Fibroblast of mammary gland (primary cell): ENCODE data around the gene PSTPIP1.

Experiments used
- DNase-seq: peaks from one replicate; pipeline ENCODE4 v3.0.0-alpha.2; 2010; ENCODE audit warnings: low read depth
- H3K4me3 ChIP-seq: 2 replicates; pipeline ENCODE4 v1.5.1; 2011; ENCODE audit warnings: low read depth, mild to moderate bottlenecking, low read length, moderate library complexity; ENCODE audit not compliant: control insufficient read depth
- TF ChIP-seq, protein P1 (sequence below): conservative IDR thresholded peaks from 2 replicates; pipeline ENCODE4 v1.5.1; 2011; ENCODE audit warnings: low read depth, low read length, inconsistent platforms; ENCODE audit not compliant: control insufficient read depth, insufficient read depth

PSTPIP1 gene

DNA sequence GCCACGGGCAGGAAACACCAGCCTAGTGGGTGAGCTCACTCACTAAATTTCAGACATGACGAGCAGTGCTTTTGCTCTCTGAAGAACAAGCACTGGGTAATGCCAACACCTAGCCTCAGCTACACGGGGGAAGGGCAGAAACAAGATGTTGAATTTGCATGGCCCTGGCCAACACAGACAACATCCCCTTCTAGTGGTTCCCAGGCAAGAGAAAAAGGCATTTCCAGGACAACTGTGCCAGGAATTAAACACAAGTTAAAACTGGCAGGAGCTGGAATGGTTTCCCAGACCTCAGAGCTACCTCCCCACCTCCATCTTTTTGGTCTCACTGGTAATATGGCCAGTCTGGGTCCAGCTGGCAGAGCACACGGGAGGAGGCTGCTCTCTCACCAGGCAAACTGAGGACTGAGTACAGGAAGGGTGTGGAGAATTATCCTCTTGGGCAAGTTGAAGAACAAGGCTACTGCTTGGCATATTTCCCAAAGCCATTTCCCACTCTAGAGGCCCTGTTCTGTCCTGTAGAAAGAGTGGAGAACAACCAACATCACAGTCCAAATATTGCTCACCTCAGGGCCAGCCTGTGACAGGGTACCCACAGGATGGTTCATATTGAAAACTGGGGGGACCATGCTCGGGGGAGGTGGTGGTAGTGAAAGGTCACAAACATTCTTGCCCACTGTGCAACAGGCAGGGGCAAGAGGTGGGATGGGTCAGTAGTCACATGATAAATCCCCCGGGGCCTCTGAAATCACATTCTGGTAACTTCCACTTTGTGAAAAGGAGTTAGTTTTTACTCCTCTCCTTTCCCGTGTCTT lies 49.5 kb downstream of the PSTPIP1 start:
- no peak for DNase-seq
- H3K4me3 ChIP-seq = no peak overlapping the region
- TF ChIP-seq, protein P1, sequence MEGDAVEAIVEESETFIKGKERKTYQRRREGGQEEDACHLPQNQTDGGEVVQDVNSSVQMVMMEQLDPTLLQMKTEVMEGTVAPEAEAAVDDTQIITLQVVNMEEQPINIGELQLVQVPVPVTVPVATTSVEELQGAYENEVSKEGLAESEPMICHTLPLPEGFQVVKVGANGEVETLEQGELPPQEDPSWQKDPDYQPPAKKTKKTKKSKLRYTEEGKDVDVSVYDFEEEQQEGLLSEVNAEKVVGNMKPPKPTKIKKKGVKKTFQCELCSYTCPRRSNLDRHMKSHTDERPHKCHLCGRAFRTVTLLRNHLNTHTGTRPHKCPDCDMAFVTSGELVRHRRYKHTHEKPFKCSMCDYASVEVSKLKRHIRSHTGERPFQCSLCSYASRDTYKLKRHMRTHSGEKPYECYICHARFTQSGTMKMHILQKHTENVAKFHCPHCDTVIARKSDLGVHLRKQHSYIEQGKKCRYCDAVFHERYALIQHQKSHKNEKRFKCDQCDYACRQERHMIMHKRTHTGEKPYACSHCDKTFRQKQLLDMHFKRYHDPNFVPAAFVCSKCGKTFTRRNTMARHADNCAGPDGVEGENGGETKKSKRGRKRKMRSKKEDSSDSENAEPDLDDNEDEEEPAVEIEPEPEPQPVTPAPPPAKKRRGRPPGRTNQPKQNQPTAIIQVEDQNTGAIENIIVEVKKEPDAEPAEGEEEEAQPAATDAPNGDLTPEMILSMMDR = no peak

DNA sequence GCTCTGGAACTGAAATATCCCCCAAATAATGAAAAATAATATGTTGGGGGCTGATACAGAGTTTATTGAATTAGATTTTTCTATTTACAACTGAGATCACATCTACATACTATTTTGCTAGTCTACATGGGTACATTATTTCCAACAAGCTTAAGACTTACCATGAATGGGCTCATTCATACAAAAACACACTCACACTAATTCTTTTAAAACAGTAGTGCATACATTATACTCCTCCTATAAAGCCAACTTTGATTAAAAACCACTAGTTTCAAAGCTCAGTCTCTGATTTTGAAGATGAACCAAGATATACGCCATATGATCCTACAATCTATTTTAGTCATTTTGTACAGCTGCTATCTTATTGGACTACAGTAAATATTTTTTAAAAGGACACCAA lies 51.1 kb downstream of the PSTPIP1 start:
- TF ChIP-seq, protein P1 = no peak
- no peak for DNase-seq
- no peak overlapping the region for H3K4me3 ChIP-seq

DNA sequence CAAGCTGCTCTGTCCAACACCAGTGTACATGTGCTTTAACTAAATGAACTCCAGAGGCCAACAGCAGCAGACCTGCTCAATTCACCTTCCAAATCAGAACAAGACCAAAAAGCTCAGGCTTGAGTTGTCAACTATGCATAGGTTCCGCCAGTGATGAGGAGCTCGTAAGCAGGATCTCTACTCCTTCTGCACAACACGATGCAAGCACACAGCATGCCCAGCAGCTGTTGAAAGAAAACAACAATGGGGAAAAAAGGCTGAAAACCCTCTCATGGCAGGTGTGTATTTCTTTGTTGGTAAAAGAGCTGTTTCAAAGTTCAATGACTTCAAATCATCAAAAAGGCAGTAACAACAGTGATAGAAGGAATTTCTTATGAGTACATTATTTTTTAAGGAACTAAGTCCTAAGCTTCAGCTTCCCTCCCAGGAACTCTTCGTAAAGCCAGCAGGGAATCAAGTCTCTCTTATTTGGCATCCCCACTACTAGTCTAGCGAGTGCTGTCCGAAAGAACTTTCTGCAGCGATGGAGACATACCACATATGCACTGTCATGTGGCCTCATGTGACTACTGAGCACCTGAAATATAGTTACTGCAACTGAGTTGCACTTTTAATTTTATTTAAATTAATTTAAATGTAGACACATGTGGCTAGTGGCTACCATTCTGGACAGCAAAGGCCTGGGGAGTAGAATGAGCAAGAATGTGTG lies 51.9 kb downstream of the PSTPIP1 start:
- TF ChIP-seq, protein P1 = no peak
- no peak overlapping the region for H3K4me3 ChIP-seq
- no peak for DNase-seq

DNA sequence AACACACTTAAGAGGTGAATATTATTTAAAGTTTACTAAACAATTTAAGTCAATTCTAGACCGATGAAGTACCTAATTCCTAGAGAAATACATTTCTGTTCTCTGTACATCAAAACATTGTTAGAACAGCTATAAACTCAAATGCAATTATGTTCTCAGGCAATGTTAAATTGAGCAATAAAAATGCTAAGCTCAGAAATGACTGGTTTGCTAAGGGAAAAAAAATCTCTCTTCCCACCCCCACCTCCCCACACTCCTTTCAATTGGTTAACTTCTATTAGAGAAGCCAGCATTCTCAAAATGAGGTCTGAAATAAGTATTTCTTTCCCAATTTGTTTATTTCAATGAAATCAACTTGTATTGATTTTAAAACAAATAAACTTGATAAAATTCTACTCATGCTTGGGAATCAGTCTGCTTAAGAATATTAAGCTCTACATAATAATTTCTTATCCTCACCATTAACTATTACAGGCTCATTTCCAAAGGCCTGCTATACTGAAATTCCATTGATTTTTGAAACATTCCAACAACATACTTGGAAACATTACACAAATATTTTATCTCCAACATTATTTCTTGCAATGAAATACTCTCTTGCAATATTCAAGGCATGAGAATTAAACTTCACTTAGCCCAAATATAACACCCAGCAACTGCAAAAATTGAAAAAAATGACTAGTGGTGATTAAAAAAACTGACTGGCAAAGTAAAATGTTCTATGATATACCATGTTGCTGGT lies 53.4 kb downstream of the PSTPIP1 start:
- H3K4me3 ChIP-seq = no peak overlapping the region
- DNase-seq = no peak
- TF ChIP-seq, protein P1 = no peak

DNA sequence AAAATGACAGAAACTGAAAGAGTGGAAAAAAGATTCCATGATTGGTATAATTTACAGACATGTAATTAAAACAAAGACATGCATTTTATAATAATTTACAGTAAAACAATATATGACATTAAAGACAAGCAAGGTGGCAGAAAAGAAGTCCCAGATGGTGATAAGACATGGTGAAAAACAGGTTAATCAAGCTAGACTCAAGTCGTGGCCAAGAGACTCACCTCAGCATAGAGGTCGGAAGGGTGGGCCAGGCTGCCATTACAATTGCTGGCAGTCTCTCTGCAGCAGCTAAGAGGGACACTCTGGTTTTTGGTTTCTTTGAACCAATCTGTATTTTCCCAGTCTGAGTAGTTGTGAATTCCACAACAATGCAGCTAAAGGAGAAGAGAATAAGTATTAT lies 57.6 kb downstream of the PSTPIP1 start:
- DNase-seq = no peak
- TF ChIP-seq, protein P1 = no peak
- H3K4me3 ChIP-seq = no peak overlapping the region

DNA sequence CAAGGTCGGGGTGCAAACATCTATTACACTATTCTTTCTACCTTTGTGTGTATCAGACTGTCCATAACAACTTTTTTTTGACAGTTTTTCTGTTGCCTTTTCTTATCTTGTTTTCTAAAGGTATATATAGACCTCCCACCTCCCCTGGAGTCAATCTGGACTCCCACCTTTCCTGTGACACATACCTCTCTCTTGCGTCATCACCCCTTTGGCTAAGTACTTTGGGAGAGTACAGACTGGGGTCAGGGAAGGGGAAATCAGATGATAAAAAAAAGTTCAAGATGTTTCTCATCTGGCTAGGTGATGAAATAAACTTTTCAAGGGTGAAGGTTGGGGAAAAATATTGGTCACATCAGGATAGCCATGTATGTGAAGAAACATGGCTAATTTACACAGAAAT lies 58.8 kb downstream of the PSTPIP1 start:
- DNase-seq = no peak
- no peak overlapping the region for H3K4me3 ChIP-seq
- TF ChIP-seq, protein P1 = no peak
